WERI-Rb-1 (cell line): ENCODE measurements around the gene CDIPT.
A peak's percentile ranks its signal among the peaks of the same experiment; 100 is the strongest.

Experiments
- DNase-seq: peaks from one replicate; pipeline ENCODE4 v3.0.0-alpha.2; 2020
- H3K27ac ChIP-seq: fragments of 250-450 bp; sonication (Bioruptor Pico); 2 replicates; pipeline ENCODE4 v1.5.1; 2020; ENCODE audit warnings: mild to moderate bottlenecking, moderate library complexity
- H3K27me3 ChIP-seq: fragments of 250-450 bp; sonication (Bioruptor Pico); 2 replicates; pipeline ENCODE4 v1.5.1; 2021; ENCODE audit warnings: mild to moderate bottlenecking, low read depth, moderate library complexity; ENCODE audit not compliant: insufficient read depth, severe bottlenecking
- H3K36me3 ChIP-seq: fragments of 250-450 bp; sonication (Bioruptor Pico); 2 replicates; pipeline ENCODE4 v1.5.1; 2020; ENCODE audit warnings: mild to moderate bottlenecking, moderate library complexity
- H3K4me3 ChIP-seq: 2 replicates; pipeline ENCODE4 v1.5.1; 2011; ENCODE audit warnings: low read depth, mild to moderate bottlenecking, control low read depth, low read length
- H3K9me3 ChIP-seq: fragments of 250-450 bp; sonication (Bioruptor Pico); 2 replicates; pipeline ENCODE4 v1.5.1; 2021; ENCODE audit warnings: mild to moderate bottlenecking, moderate library complexity; ENCODE audit not compliant: severe bottlenecking
- CTCF ChIP-seq: IDR thresholded peaks from 2 replicates; pipeline ENCODE4 v1.5.1; 2011; ENCODE audit warnings: low read depth, mild to moderate bottlenecking, control low read depth, inconsistent platforms, low read length

The CDIPT gene

GRCh38 chr16:29816694-29817441 is 46.2 kb downstream of the CDIPT start:
- TF ChIP-seq CTCF, result peak; percentile 28; the same call in 1 of the 2 replicates
- DNase-seq, result peak; percentile 65
- Histone ChIP-seq H3K36me3 (peaks cover 27% of the 10 kb centered on the region), H3K27me3 (no peaks in the 10 kb centered on the region), H3K27ac (peak overlapping the region; percentile 97), H3K4me3 (peak overlapping the region; percentile 81), H3K9me3 (no peaks in the 10 kb centered on the region)

- DNase-seq, result peak; percentile 98
- H3K9me3 ChIP-seq, result no peaks in the 10 kb centered on the region
- peak within 1 kb of the TSS; percentile 81 for H3K4me3 ChIP-seq
- H3K27me3 ChIP-seq, result no peaks in the 10 kb centered on the region
- H3K27ac ChIP-seq, result peak within 1 kb of the TSS; percentile 97
- TF ChIP-seq CTCF, result peak; percentile 90
- H3K36me3 ChIP-seq, result peaks cover 27% of the 10 kb centered on the region
Measured at GRCh38 chr16:29815793-29816693, 47.0 kb downstream of the CDIPT start, which contains the start of gene PAGR1. Gene PAGR1 (plus strand): TSS chr16:29816152. CDS start chr16:29816526, 374 bp downstream.

GRCh38 chr16:29815032-29815721 is 47.8 kb downstream of the CDIPT start:
- H3K4me3 ChIP-seq, result peak overlapping the region; percentile 81
- peak overlapping the region; percentile 97 for H3K27ac ChIP-seq
- H3K27me3 ChIP-seq, result no peaks in the 10 kb centered on the region
- no peak for DNase-seq
- no peak for TF ChIP-seq CTCF
- H3K36me3 ChIP-seq, result peaks cover 30% of the 10 kb centered on the region
- H3K9me3 ChIP-seq, result no peaks in the 10 kb centered on the region

- H3K36me3 ChIP-seq, result peaks cover 30% of the 10 kb centered on the region
- TF ChIP-seq CTCF, result no peak
- H3K4me3 ChIP-seq, result no peak overlapping the region
- no peak for DNase-seq
- H3K27ac ChIP-seq, result peak overlapping the region; percentile 97
- no peaks in the 10 kb centered on the region for H3K27me3 ChIP-seq
- no peaks in the 10 kb centered on the region for H3K9me3 ChIP-seq
Measured at GRCh38 chr16:29814592-29814991, 48.4 kb downstream of the CDIPT start.

- Histone ChIP-seq H3K4me3 (no peak overlapping the region; the same call in 1 of the 2 replicates), H3K27ac (peak overlapping the region; percentile 97), H3K27me3 (no peaks in the 10 kb centered on the region), H3K9me3 (no peaks in the 10 kb centered on the region), H3K36me3 (peaks cover 29% of the 10 kb centered on the region)
- no peak for TF ChIP-seq CTCF
- no peak for DNase-seq
Measured at GRCh38 chr16:29813644-29814562, 49.1 kb downstream of the CDIPT start.
